Esophagus squamous epithelium (tissue), 5 donors: ENCODE data around the gene PAX3. TPM values are rescaled to one million over a fixed set of nuclear protein-coding genes. Genes with fewer than 3 reads are reported as not detected.

Experiments
- DNase-seq: peaks from one replicate; lab custom pipeline; 2025; lab: John Stamatoyannopoulos, UW
- H3K27ac ChIP-seq, 4 donors: fragments of 200-600 bp; sonication (generic); one replicate each; pipeline ENCODE4 v1.5.1; 2016 to 2019; ENCODE audit warnings: mild to moderate bottlenecking in 1 of 4
- H3K27me3 ChIP-seq, 4 donors: fragments of 200-600 bp; sonication (generic); 1 replicate in 3 of 4; 2 replicates in 1 of 4; pipeline versions ENCODE4 v1.5.1 to v1.6.0; 2017 to 2021; ENCODE audit warnings: antibody characterized with exemption in 1 of 4
- H3K36me3 ChIP-seq, 3 donors: fragments of 200-600 bp; sonication (generic); one replicate each; pipeline ENCODE4 v1.5.1; 2016 to 2019
- H3K4me1 ChIP-seq, 3 donors: fragments of 200-600 bp; sonication (generic); one replicate each; pipeline ENCODE4 v1.5.1; 2017 to 2019
- H3K4me3 ChIP-seq, 4 donors: fragments of 200-600 bp; sonication (generic); 1 replicate in 3 of 4; 2 replicates in 1 of 4; pipeline ENCODE4 v1.5.1; 2016 to 2019; ENCODE audit warnings: mild to moderate bottlenecking in 2 of 4, moderate library complexity in 1 of 4
- H3K9me3 ChIP-seq, 3 donors: fragments of 200-600 bp; sonication (generic); one replicate each; pipeline ENCODE4 v1.5.1; 2016 to 2019
- CTCF ChIP-seq, 6 experiments: fragments of 450-650 bp in 4 of 6; fragments of 200-600 bp in 2 of 6; sonication (generic) in 2 of 6; IDR thresholded peaks; one replicate each; pipeline ENCODE4 v1.5.1; 2016 to 2019; ENCODE audit warnings: antibody characterized with exemption in 6 of 6, mild to moderate bottlenecking in 4 of 6, moderate library complexity in 4 of 6
- POLR2A ChIP-seq, 4 donors: fragments of 450-650 bp; IDR thresholded peaks; one replicate each; pipeline ENCODE4 v1.6.1; 2017; ENCODE audit warnings: antibody characterized with exemption in 4 of 4, mild to moderate bottlenecking in 4 of 4, moderate library complexity in 3 of 4
- WGBS, 2 donors: methylation state at CpG; one replicate each; pipeline ENCODE4 v1.1.5; 2018; 5-methylcytosine and 5-hydroxymethylcytosine counted together
- intact Hi-C: fragments of 100-400 bp; cut with DNase I; formaldehyde crosslinking; loops from one replicate; pipeline ENCODE4 v1.15.0; 2022
- total RNA-seq, 4 donors: library from RNA; depleted of rRNA; stranded (reverse); fragments of >200 nt; gene quantifications; one replicate each; pipeline ENCODE4 v1.1.0, GENCODE V29; 2016
- donor health status: DM: yes; HTN: yes; CAD: no.

The PAX3 gene
- total RNA-seq, 4 donors from 2014 or later, result not detected

GRCh38 chr2:222303045-222303827, 4.4 kb upstream of the PAX3 start:
- Histone ChIP-seq H3K4me1 (peaks cover 32 to 84% (median 44%) of the 10 kb centered on the region in 3 donors), H3K27ac (no peak overlapping the region), H3K36me3 (no peaks in the 10 kb centered on the region), H3K27me3 (peaks cover 62 to 100% (median 85%) of the 10 kb centered on the region in 4 donors), H3K9me3 (no peaks in the 10 kb centered on the region), H3K4me3 (no peak overlapping the region)
- TF ChIP-seq POLR2A (IDR thresholded peaks at IDR 0.05) (no peak), CTCF (IDR thresholded peaks at IDR 0.05) (no peak)
- intact Hi-C loops, result no loop called here
- no peak for DNase-seq
- 22 to 23% methylated on average over 18 to 20 of the region's 24 CpGs for WGBS, 2 donors

GRCh38 chr2:222302178-222303018, 3.6 kb upstream of the PAX3 start:
- Histone ChIP-seq H3K27me3 (peaks cover 65 to 100% (median 89%) of the 10 kb centered on the region in 4 donors), H3K4me3 (no peak overlapping the region), H3K4me1 (peaks cover 33 to 88% (median 47%) of the 10 kb centered on the region in 3 donors), H3K27ac (no peak overlapping the region), H3K9me3 (no peaks in the 10 kb centered on the region), H3K36me3 (no peaks in the 10 kb centered on the region)
- 10 to 12% methylated on average over 17 to 18 of the region's 39 CpGs for WGBS, 2 donors
- DNase-seq, result no peak
- TF ChIP-seq CTCF (IDR thresholded peaks at IDR 0.05), result no peak
- no peak for TF ChIP-seq POLR2A (IDR thresholded peaks at IDR 0.05)
- intact Hi-C loops, result no loop called here

- H3K4me3 ChIP-seq, result peak overlapping the region in 1 of 4 donors; percentile 19
- DNase-seq, result no peak
- H3K4me1 ChIP-seq, result peaks cover 30 to 88% (median 45%) of the 10 kb centered on the region in 3 donors
Measured at GRCh38 chr2:222301796-222302118, 3.0 kb upstream of the PAX3 start.

DNA sequence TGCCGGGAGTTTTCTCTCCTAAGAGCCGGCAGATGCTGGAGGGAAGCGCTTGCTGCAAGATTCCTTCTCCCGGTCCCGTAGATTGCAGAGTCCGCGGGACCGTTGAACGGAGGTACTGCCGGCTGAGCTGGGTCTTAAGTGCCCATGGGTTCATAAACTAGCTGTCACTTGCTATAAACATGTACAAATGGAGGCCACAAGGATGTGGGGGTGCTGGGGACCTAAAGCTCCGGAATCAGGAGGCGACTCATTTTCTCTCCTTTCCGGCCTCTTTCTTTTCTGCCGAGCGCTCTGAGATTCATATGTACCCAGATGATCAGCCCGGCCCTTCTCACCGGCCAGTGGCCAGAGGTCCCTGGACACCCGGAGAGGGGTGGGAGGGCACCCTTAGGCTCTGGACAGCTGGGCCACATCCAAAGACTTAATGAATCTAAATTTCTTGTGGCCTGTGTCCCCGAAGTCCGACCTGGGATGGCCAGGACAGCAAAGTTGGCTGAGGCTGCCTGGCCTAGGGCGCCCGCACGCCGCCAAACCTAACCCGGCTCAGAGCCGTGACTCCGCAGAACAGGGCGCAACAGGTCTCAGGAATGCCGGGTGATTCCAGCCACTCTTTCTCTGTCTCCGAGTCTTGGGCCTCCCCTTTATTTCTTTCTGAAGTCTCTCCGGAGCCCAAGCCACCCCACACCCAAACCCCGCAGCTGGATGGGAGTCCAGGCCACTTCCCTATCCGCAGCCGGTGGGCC, 2.4 kb upstream of the PAX3 start:
- 7 to 12% methylated on average over 17 to 22 of the region's 34 CpGs for WGBS, 2 donors
- intact Hi-C loops, result no loop called here
- H3K36me3 ChIP-seq, result no peaks in the 10 kb centered on the region
- DNase-seq, result no peak
- peaks cover 24 to 88% (median 41%) of the 10 kb centered on the region in 3 donors for H3K4me1 ChIP-seq
- peak overlapping the region in 1 of 4 donors; percentile 19 for H3K4me3 ChIP-seq
- H3K9me3 ChIP-seq, result no peaks in the 10 kb centered on the region
- no peak for TF ChIP-seq CTCF (IDR thresholded peaks at IDR 0.05)
- no peak for TF ChIP-seq POLR2A (IDR thresholded peaks at IDR 0.05)
- peaks cover 67 to 100% (median 90%) of the 10 kb centered on the region in 4 donors for H3K27me3 ChIP-seq
- no peak overlapping the region for H3K27ac ChIP-seq

More at GRCh38 chr2:222301796-222302118, 3.0 kb upstream of the PAX3 start:
- intact Hi-C loops, result no loop called here
- no peaks in the 10 kb centered on the region for H3K36me3 ChIP-seq
- TF ChIP-seq CTCF (IDR thresholded peaks at IDR 0.05), result no peak
- no peak for TF ChIP-seq POLR2A (IDR thresholded peaks at IDR 0.05)
- no peaks in the 10 kb centered on the region for H3K9me3 ChIP-seq
- H3K27ac ChIP-seq, result no peak overlapping the region
- H3K27me3 ChIP-seq, result peaks cover 67 to 100% (median 91%) of the 10 kb centered on the region in 4 donors
- 16 to 33% methylated on average over 8 to 16 of the region's 16 CpGs for WGBS, 2 donors
